Stomach (tissue), 4 donors: ENCODE measurements around the gene XRCC5.

Source experiments
- CTCF ChIP-seq, 7 experiments: fragments of 450-650 bp in 4 of 7; fragments of 200-600 bp in 3 of 7; sonication (generic) in 3 of 7; IDR thresholded peaks; one replicate each; pipeline ENCODE4 v1.5.1; 2016 to 2019; ENCODE audit warnings: antibody characterized with exemption in 7 of 7, control low read depth in 2 of 7, mild to moderate bottlenecking in 1 of 7
- EP300 ChIP-seq: sonication (generic); formaldehyde crosslinking; IDR thresholded peaks from one replicate; pipeline ENCODE4 v1.6.1; 2017; ENCODE audit warnings: antibody characterized with exemption

- TF ChIP-seq EP300 (no peak), CTCF (IDR thresholded peaks at IDR 0.05) (no peak)
These were observed 42.9 kb upstream of the XRCC5 start for GRCh38 chr2:216066230-216066629.
